Hepatocyte (in vitro differentiated cells): ENCODE results near the gene DOCK4.

Experiments used
- CTCF ChIP-seq: fragments of 200-600 bp; sonication (generic); IDR thresholded peaks from 2 replicates; pipeline ENCODE4 v1.5.1; 2016; ENCODE audit warnings: antibody characterized with exemption, mild to moderate bottlenecking; ENCODE audit not compliant: poor library complexity
- EZH2 ChIP-seq: fragments of 200-600 bp; sonication (generic); IDR thresholded peaks from 2 replicates; pipeline ENCODE4 v1.6.1; 2016; ENCODE audit warnings: antibody characterized with exemption, mild to moderate bottlenecking, borderline replicate concordance
- EZH2phosphoT487 ChIP-seq: fragments of 200-600 bp; sonication (generic); IDR thresholded peaks from one replicate; pipeline ENCODE4 v1.6.1; 2018; ENCODE audit warnings: antibody characterized with exemption, mild to moderate bottlenecking, low read depth, moderate library complexity; ENCODE audit not compliant: unreplicated experiment, severe bottlenecking

- TF ChIP-seq CTCF: no peak
- TF ChIP-seq EZH2: no peak
- TF ChIP-seq EZH2phosphoT487: no peak
Measured at GRCh38 chr7:112071856-112072255, 134.3 kb downstream of the DOCK4 start.
